PC-9 (cell line): ENCODE measurements around the gene GSE1.

Source experiments
- EZH2 ChIP-seq: fragments of 200-600 bp; sonication (generic); IDR thresholded peaks from 2 replicates; pipeline ENCODE4 v1.8.0; 2017; ENCODE audit warnings: antibody characterized with exemption, low read depth
- TF ChIP-seq, protein P1 (sequence below): fragments of 200-600 bp; sonication (generic); conservative IDR thresholded peaks from 2 replicates; pipeline ENCODE4 v1.6.1; 2017; ENCODE audit warnings: mixed run types, antibody characterized with exemption, mild to moderate bottlenecking, moderate library complexity

DNA sequence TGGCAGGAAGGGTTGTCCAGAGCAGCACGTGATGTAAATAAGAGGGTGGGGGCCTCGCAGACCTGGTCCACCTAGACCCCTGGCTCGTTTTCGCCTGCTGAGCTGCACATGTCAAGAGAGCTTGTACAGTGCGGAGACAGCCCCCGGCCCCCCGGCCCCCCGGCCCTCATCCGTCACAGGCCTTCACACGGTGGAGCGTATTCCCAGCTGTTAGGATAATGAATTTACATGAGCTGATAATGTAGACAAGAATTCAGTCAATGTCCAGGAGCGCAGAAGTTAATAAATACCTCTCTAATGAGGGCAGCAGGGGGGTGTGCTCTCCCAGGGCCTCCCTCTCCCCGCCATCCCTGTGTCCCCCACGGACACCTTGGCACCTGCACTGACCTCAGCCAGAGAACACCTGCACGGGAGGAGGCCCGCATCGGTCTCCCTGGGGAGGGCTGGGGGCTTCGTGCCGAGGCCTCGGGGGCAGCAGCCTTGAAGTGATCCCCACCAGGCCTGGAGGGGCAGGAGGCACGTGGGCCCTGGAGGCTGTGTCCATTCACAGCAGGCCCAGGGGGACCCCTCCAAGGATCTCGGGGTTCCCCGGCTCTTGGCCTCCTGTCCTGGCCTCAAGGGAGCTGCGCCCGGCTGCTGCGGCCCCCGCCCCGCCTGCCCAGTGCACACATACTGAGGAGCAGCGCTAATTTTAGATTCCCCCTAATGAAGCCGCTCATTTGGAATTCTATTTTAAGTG lies 14.6 kb downstream of the GSE1 start:
- TF ChIP-seq, protein P1, sequence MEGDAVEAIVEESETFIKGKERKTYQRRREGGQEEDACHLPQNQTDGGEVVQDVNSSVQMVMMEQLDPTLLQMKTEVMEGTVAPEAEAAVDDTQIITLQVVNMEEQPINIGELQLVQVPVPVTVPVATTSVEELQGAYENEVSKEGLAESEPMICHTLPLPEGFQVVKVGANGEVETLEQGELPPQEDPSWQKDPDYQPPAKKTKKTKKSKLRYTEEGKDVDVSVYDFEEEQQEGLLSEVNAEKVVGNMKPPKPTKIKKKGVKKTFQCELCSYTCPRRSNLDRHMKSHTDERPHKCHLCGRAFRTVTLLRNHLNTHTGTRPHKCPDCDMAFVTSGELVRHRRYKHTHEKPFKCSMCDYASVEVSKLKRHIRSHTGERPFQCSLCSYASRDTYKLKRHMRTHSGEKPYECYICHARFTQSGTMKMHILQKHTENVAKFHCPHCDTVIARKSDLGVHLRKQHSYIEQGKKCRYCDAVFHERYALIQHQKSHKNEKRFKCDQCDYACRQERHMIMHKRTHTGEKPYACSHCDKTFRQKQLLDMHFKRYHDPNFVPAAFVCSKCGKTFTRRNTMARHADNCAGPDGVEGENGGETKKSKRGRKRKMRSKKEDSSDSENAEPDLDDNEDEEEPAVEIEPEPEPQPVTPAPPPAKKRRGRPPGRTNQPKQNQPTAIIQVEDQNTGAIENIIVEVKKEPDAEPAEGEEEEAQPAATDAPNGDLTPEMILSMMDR: no peak
- TF ChIP-seq EZH2: no peak
